ENCODE results near the gene ABHD15. TPM values are rescaled to one million over a fixed set of nuclear protein-coding genes. Genes with fewer than 3 reads are reported as not detected.
A peak's percentile ranks its signal among the peaks of the same experiment; 100 is the strongest.

The ABHD15 gene
- total and polyA plus RNA-seq, 9 of the 15 experiments (the other 6 are each of a cell fraction or from before 2014, with no cell fraction given) = 0.85 to 4.2 (median 2.1) TPM

DNA sequence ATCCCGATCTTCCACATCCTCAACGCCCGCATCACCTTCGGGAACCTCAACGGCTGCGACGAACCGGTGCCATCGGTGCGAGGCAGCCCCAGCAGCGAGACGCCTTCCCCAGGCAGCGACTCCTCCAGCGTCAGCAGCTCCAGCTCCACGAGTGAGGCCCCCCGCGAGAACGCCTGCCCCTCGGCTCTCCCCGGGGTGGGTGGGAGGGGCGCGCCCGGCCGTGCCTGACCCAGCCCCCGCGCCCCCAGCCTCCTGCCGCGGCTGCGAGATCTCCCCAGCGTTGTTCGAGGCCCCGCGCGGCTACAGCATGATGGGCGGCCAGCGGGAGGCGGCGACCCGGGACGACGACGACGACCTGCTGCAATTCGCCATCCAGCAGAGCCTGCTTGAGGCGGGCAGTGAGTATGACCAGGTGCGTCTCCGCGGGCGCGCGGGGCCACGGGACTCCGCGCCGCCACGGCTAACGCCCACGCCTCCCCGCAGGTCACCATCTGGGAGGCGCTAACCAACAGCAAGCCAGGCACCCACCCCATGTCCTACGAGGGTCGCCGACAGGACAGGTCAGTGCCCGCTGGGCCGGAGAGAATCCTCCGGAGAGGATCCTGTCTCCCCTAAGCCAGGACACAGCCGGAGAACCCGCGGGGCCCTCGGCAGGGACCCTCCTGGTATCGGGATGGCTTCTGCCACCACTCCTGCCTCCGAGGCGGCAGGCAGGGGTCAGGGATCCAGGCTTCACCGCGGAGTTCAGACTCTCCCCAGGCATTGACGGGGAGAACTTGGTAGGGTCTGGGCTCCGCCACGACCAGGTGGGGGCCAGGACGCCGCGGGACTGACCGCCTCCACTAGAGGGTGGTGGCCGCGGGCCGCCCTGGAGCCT lies 45.8 kb upstream of the ABHD15 start:
- no peaks in the 10 kb centered on the region; the same call in 1 of the 2 replicates for H4K20me1 ChIP-seq (replicated peaks; ENCODE audit: control insufficient read depth, insufficient read depth, low read length)
- in situ Hi-C loops (cut with MboI) (no loop called here), intact Hi-C loops (cut with micrococcal nuclease) (loop anchor here (10.0 kb wide), 1 partner anchor 468 kb away; no protein-coding TSS in a partner anchor)
- H3K27ac ChIP-seq (ENCODE audit: extremely low read depth, low read depth, low read length) = no peak overlapping the region
- no peaks in the 10 kb centered on the region for H3K27me3 ChIP-seq (ENCODE audit: control insufficient read depth in 2 of 2, insufficient read depth in 2 of 2, low read length in 2 of 2)
- FAIRE-seq = no peak
- H3K9me3 ChIP-seq (replicated peaks; ENCODE audit: control insufficient read depth, insufficient read depth, low read depth, low read length) = no peaks in the 10 kb centered on the region
- no peak overlapping the region for H3K9ac ChIP-seq (ENCODE audit: insufficient read depth in 1 of 2, low read depth in 2 of 2, low read length in 2 of 2)
- H3K79me2 ChIP-seq (ENCODE audit: control insufficient read depth, insufficient read depth, low read length) = no peaks in the 10 kb centered on the region
- CTCF ChIA-PET (ENCODE audit: low intra/inter-chr PET ratio) = no interaction called here
- 95% methylated on average over 26 of the region's 85 CpGs for WGBS (ENCODE audit: insufficient coverage, low coverage, missing lambda C conversion rate)
- no peak overlapping the region for H2AFZ ChIP-seq (ENCODE audit: low read depth, low read length)
- peaks cover 3% of the 10 kb centered on the region; the same call in 1 of the 3 replicates for H3K36me3 ChIP-seq (ENCODE audit: control insufficient read depth, insufficient read depth, low read length)
- BruUV-seq (replicated peaks) = no TSS peak
- ATAC-seq = no peak
- no peak overlapping the region for H3K4me3 ChIP-seq
- TF ChIP-seq, protein P1, sequence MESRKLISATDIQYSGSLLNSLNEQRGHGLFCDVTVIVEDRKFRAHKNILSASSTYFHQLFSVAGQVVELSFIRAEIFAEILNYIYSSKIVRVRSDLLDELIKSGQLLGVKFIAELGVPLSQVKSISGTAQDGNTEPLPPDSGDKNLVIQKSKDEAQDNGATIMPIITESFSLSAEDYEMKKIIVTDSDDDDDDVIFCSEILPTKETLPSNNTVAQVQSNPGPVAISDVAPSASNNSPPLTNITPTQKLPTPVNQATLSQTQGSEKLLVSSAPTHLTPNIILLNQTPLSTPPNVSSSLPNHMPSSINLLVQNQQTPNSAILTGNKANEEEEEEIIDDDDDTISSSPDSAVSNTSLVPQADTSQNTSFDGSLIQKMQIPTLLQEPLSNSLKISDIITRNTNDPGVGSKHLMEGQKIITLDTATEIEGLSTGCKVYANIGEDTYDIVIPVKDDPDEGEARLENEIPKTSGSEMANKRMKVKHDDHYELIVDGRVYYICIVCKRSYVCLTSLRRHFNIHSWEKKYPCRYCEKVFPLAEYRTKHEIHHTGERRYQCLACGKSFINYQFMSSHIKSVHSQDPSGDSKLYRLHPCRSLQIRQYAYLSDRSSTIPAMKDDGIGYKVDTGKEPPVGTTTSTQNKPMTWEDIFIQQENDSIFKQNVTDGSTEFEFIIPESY (CRISPR knock-in tag; IDR thresholded peaks at IDR 0.05) = peak; percentile 88; the same call in 1 of the 2 replicates
- TF ChIP-seq XRCC3 (IDR thresholded peaks at IDR 0.05) (no peak), ZNF764 (CRISPR knock-in tag; IDR thresholded peaks at IDR 0.05; ENCODE audit: low read depth) (no peak), ZNF445 (CRISPR knock-in tag; IDR thresholded peaks at IDR 0.05; ENCODE audit: low read depth) (no peak)
- DNase-seq (ENCODE audit: extremely low read depth in 1 of 4, low spot score in 3 of 4) = no peak
- no peak overlapping the region for H3K4me2 ChIP-seq (ENCODE audit: insufficient read depth, low read length)
- peaks cover 6% of the 10 kb centered on the region for H3K9me1 ChIP-seq (ENCODE audit: control insufficient read depth, insufficient read depth, low read length)
- peaks cover 16 to 51% of the 10 kb centered on the region in 2 experiments for H3K4me1 ChIP-seq (replicated peaks in 1 of 2; ENCODE audit: control insufficient read depth in 2 of 2, insufficient read depth in 2 of 2, low read length in 2 of 2)
- POLR2A ChIA-PET = interaction anchor here (1.2 kb wide), 1 partner anchor 16 kb away, joined by 3 read pairs; no protein-coding TSS in a partner anchor
